GM23338 (cell line): ENCODE results near the gene MMP13.

ENCODE experiments used
- CTCF ChIP-seq, 2 experiments: fragments of 200-600 bp in 1 of 2; sonication (generic) in 1 of 2; conservative IDR thresholded peaks; 2 replicates each; pipeline versions ENCODE4 v1.5.1 to v1.6.1; 2016 to 2017; ENCODE audit warnings: antibody characterized with exemption in 2 of 2, low read depth in 2 of 2, mild to moderate bottlenecking in 2 of 2, moderate library complexity in 1 of 2
- ETS1 ChIP-seq: IDR thresholded peaks from 2 replicates; pipeline ENCODE4 v1.6.1; 2016; ENCODE audit warnings: antibody characterized with exemption
- EZH2 ChIP-seq: fragments of 200-600 bp; sonication (generic); IDR thresholded peaks from one replicate; pipeline ENCODE4 v1.8.0; 2017; ENCODE audit warnings: antibody characterized with exemption, mild to moderate bottlenecking, low read depth; ENCODE audit not compliant: unreplicated experiment
- EZH2phosphoT487 ChIP-seq: fragments of 200-600 bp; sonication (generic); IDR thresholded peaks from one replicate; pipeline ENCODE4 v1.8.1; 2018; ENCODE audit warnings: antibody characterized with exemption; ENCODE audit not compliant: unreplicated experiment
- JUNB ChIP-seq: IDR thresholded peaks from one replicate; pipeline ENCODE4 v1.6.1; 2016; ENCODE audit warnings: antibody characterized with exemption; ENCODE audit not compliant: unreplicated experiment
- NANOG ChIP-seq: IDR thresholded peaks from 2 replicates; pipeline ENCODE4 v1.6.1; 2016; ENCODE audit warnings: antibody characterized with exemption, borderline replicate concordance
- POLR2AphosphoS5 ChIP-seq: IDR thresholded peaks from 2 replicates; pipeline ENCODE4 v1.6.1; 2016; ENCODE audit warnings: antibody characterized with exemption, low read depth
- STAT1 ChIP-seq: IDR thresholded peaks from one replicate; pipeline ENCODE4 v1.6.1; 2016; ENCODE audit warnings: antibody characterized with exemption; ENCODE audit not compliant: unreplicated experiment
- TF ChIP-seq, protein P1 (sequence below): IDR thresholded peaks from one replicate; pipeline ENCODE4 v1.6.1; 2018; ENCODE audit warnings: antibody characterized with exemption; ENCODE audit not compliant: unreplicated experiment

DNA sequence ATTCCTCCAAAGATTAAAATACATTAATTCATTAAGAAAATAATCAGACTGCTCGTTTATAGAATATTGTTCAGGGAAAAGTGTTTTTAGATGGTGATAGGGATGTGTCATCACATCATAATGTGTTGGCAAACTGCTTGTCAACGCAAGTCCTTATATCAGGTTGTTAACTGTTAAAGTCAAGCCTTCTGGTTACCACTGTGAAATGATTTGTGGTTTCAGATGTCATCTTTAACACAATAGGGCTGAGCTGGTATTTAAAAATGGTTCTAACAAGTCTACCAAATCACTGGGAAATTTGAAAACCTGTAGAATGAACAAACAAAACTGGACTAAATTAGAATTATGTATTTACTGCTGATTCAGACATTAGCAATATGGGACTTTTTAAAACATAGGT lies 2.4 kb upstream of the MMP13 start:
- no peak for TF ChIP-seq CTCF (conservative IDR thresholded peaks at IDR 0.05; ENCODE audit: low read depth in 2 of 2)
- TF ChIP-seq EZH2phosphoT487 = no peak
- TF ChIP-seq JUNB = no peak
- TF ChIP-seq STAT1 = no peak
- TF ChIP-seq POLR2AphosphoS5 = no peak
- no peak for TF ChIP-seq EZH2
- TF ChIP-seq ETS1 = no peak
- TF ChIP-seq, protein P1, sequence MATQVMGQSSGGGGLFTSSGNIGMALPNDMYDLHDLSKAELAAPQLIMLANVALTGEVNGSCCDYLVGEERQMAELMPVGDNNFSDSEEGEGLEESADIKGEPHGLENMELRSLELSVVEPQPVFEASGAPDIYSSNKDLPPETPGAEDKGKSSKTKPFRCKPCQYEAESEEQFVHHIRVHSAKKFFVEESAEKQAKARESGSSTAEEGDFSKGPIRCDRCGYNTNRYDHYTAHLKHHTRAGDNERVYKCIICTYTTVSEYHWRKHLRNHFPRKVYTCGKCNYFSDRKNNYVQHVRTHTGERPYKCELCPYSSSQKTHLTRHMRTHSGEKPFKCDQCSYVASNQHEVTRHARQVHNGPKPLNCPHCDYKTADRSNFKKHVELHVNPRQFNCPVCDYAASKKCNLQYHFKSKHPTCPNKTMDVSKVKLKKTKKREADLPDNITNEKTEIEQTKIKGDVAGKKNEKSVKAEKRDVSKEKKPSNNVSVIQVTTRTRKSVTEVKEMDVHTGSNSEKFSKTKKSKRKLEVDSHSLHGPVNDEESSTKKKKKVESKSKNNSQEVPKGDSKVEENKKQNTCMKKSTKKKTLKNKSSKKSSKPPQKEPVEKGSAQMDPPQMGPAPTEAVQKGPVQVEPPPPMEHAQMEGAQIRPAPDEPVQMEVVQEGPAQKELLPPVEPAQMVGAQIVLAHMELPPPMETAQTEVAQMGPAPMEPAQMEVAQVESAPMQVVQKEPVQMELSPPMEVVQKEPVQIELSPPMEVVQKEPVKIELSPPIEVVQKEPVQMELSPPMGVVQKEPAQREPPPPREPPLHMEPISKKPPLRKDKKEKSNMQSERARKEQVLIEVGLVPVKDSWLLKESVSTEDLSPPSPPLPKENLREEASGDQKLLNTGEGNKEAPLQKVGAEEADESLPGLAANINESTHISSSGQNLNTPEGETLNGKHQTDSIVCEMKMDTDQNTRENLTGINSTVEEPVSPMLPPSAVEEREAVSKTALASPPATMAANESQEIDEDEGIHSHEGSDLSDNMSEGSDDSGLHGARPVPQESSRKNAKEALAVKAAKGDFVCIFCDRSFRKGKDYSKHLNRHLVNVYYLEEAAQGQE = no peak
- no peak for TF ChIP-seq NANOG
